Neural cell (in vitro differentiated cells): ENCODE data around the gene PIANP. TPM values are rescaled to one million over a fixed set of nuclear protein-coding genes. Genes with fewer than 3 reads are reported as not detected.

Source experiments
- H2AFZ ChIP-seq: fragments of 200-600, 300-800 bp; sonication (generic), shearing (Covaris generic); 2 replicates; pipeline ENCODE4 v1.6.0; 2014; ENCODE audit warnings: low read depth, mild to moderate bottlenecking, antibody characterized with exemption, low read length, moderate library complexity
- H3F3A ChIP-seq: fragments of 200-600 bp; shearing (Covaris generic); 2 replicates; pipeline ENCODE4 v1.6.1; 2016; ENCODE audit warnings: mild to moderate bottlenecking, moderate library complexity, mixed read lengths, antibody characterized with exemption, low read length; ENCODE audit not compliant: insufficient read depth, poor library complexity, severe bottlenecking
- H3K27ac ChIP-seq: fragments of 200-600, 300-800 bp; sonication (generic), shearing (Covaris generic); 2 replicates; pipeline ENCODE4 v1.5.1; 2014; ENCODE audit warnings: mild to moderate bottlenecking, low read length, moderate library complexity
- H3K27me3 ChIP-seq: fragments of 300-800, 200-600 bp; sonication (generic), shearing (Covaris generic); 2 replicates; pipeline ENCODE4 v1.6.0; 2014; ENCODE audit warnings: mild to moderate bottlenecking, low read depth, low read length, moderate library complexity; ENCODE audit not compliant: insufficient read depth
- H3K36me3 ChIP-seq: fragments of 300-800, 200-600 bp; sonication (generic), shearing (Covaris generic); 2 replicates; pipeline ENCODE4 v1.5.1; 2014; ENCODE audit warnings: mild to moderate bottlenecking, antibody characterized with exemption, low read length, moderate library complexity; ENCODE audit not compliant: insufficient read depth
- H3K4me2 ChIP-seq: fragments of 300-800, 200-600 bp; sonication (generic), shearing (Covaris generic); 2 replicates; pipeline ENCODE4 v1.6.0; 2014; ENCODE audit warnings: mild to moderate bottlenecking, low read length
- H3K4me3 ChIP-seq: fragments of 300-800, 200-600 bp; sonication (generic), shearing (Covaris generic); 2 replicates; pipeline ENCODE4 v1.5.1; 2014; ENCODE audit warnings: mild to moderate bottlenecking, low read length, moderate library complexity
- H3K79me2 ChIP-seq: fragments of 200-600 bp; shearing (Covaris generic); replicated peaks from 2 replicates; pipeline ENCODE4 v1.6.0; 2014; ENCODE audit warnings: mild to moderate bottlenecking, low read length, moderate library complexity; ENCODE audit not compliant: insufficient read depth
- H3K9ac ChIP-seq: fragments of 300-800, 200-600 bp; sonication (generic), shearing (Covaris generic); 2 replicates; pipeline ENCODE4 v1.6.1; 2016; ENCODE audit warnings: mild to moderate bottlenecking, low read length, mixed read lengths
- H3K9me2 ChIP-seq: fragments of 200-600 bp; shearing (Covaris generic); 2 replicates; pipeline ENCODE4 v1.6.1; 2016; ENCODE audit warnings: mild to moderate bottlenecking, low read length, mixed read lengths; ENCODE audit not compliant: insufficient read depth
- H3K9me3 ChIP-seq: fragments of 200-600, 300-800 bp; sonication (generic), shearing (Covaris generic); 2 replicates; pipeline ENCODE4 v1.6.1; 2016; ENCODE audit warnings: mild to moderate bottlenecking, mixed run types, low read length, moderate library complexity, mixed read lengths
- H4K20me1 ChIP-seq: fragments of 200-600 bp; shearing (Covaris generic); 2 replicates; pipeline ENCODE4 v1.6.1; 2016; ENCODE audit warnings: mild to moderate bottlenecking, mixed run types; ENCODE audit not compliant: insufficient read depth
- EP300 ChIP-seq: fragments of 450-650 bp; conservative IDR thresholded peaks from 2 replicates; pipeline ENCODE4 v1.6.1; 2014; ENCODE audit warnings: antibody characterized with exemption, mild to moderate bottlenecking, moderate library complexity; ENCODE audit not compliant: poor library complexity, severe bottlenecking
- EZH2 ChIP-seq: fragments of 200-600, 300-800 bp; shearing (Covaris generic), sonication (generic); IDR thresholded peaks from 2 replicates; pipeline ENCODE4 v1.6.1; 2014; ENCODE audit warnings: antibody characterized with exemption, low read length, borderline replicate concordance, mild to moderate bottlenecking; ENCODE audit not compliant: insufficient read depth, poor library complexity, severe bottlenecking
- MXI1 ChIP-seq: fragments of 450-650 bp; conservative IDR thresholded peaks from 2 replicates; pipeline ENCODE4 v1.6.1; 2014; ENCODE audit warnings: antibody characterized with exemption, mild to moderate bottlenecking; ENCODE audit not compliant: poor library complexity, severe bottlenecking
- POLR2AphosphoS5 ChIP-seq: IDR thresholded peaks from 2 replicates; pipeline ENCODE4 v1.6.1; 2012
- RAD21 ChIP-seq: fragments of 450-650 bp; conservative IDR thresholded peaks from 2 replicates; pipeline ENCODE4 v1.6.1; 2014; ENCODE audit warnings: antibody characterized with exemption, mild to moderate bottlenecking, moderate library complexity
- SMC3 ChIP-seq: fragments of 450-650 bp; conservative IDR thresholded peaks from 2 replicates; pipeline ENCODE4 v1.6.1; 2014; ENCODE audit warnings: antibody characterized with exemption, mild to moderate bottlenecking, moderate library complexity; ENCODE audit not compliant: poor library complexity
- TAF1 ChIP-seq: IDR thresholded peaks from 2 replicates; pipeline ENCODE4 v1.6.1; 2012; ENCODE audit warnings: low read depth
- polyA plus RNA-seq: library from polyadenylated mRNA; depleted of rRNA; stranded (reverse); fragments of >200 nt; gene quantifications from 2 replicates; pipeline ENCODE4 v1.2.3, GENCODE V29; 2014
- TF ChIP-seq, protein P1 (sequence below): IDR thresholded peaks from 2 replicates; pipeline ENCODE4 v1.6.1; 2012; ENCODE audit warnings: borderline replicate concordance
- TF ChIP-seq, protein P2 (sequence below): fragments of 450-650 bp; IDR thresholded peaks from 2 replicates; pipeline ENCODE4 v1.5.1; 2014; ENCODE audit warnings: antibody characterized with exemption, mild to moderate bottlenecking, moderate library complexity; ENCODE audit not compliant: poor library complexity, severe bottlenecking

The PIANP gene
- polyA plus RNA-seq, 1 donor from 2014 or later: 4.4 TPM

GRCh38 chr12:6698352-6699046 is 2.1 kb downstream of the PIANP start:
- Histone ChIP-seq H3K9me2 (no peaks in the 10 kb centered on the region), H3K27me3 (no peaks in the 10 kb centered on the region), H3K79me2 (peaks cover 8% of the 10 kb centered on the region), H2AFZ (no peak overlapping the region), H3F3A (no peaks in the 10 kb centered on the region), H4K20me1 (no peaks in the 10 kb centered on the region), H3K9ac (no peak overlapping the region), H3K9me3 (no peaks in the 10 kb centered on the region), H3K36me3 (no peaks in the 10 kb centered on the region), H3K27ac (no peak overlapping the region), H3K4me2 (no peak overlapping the region), H3K4me3 (peak overlapping the region; percentile 97)
- TF ChIP-seq MXI1: no peak
- TF ChIP-seq POLR2AphosphoS5: no peak
- no peak for TF ChIP-seq TAF1
- no peak for TF ChIP-seq EP300
- TF ChIP-seq, protein P1, sequence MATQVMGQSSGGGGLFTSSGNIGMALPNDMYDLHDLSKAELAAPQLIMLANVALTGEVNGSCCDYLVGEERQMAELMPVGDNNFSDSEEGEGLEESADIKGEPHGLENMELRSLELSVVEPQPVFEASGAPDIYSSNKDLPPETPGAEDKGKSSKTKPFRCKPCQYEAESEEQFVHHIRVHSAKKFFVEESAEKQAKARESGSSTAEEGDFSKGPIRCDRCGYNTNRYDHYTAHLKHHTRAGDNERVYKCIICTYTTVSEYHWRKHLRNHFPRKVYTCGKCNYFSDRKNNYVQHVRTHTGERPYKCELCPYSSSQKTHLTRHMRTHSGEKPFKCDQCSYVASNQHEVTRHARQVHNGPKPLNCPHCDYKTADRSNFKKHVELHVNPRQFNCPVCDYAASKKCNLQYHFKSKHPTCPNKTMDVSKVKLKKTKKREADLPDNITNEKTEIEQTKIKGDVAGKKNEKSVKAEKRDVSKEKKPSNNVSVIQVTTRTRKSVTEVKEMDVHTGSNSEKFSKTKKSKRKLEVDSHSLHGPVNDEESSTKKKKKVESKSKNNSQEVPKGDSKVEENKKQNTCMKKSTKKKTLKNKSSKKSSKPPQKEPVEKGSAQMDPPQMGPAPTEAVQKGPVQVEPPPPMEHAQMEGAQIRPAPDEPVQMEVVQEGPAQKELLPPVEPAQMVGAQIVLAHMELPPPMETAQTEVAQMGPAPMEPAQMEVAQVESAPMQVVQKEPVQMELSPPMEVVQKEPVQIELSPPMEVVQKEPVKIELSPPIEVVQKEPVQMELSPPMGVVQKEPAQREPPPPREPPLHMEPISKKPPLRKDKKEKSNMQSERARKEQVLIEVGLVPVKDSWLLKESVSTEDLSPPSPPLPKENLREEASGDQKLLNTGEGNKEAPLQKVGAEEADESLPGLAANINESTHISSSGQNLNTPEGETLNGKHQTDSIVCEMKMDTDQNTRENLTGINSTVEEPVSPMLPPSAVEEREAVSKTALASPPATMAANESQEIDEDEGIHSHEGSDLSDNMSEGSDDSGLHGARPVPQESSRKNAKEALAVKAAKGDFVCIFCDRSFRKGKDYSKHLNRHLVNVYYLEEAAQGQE: no peak
- no peak for TF ChIP-seq EZH2
- no peak for TF ChIP-seq RAD21
- TF ChIP-seq SMC3: no peak
- TF ChIP-seq, protein P2, sequence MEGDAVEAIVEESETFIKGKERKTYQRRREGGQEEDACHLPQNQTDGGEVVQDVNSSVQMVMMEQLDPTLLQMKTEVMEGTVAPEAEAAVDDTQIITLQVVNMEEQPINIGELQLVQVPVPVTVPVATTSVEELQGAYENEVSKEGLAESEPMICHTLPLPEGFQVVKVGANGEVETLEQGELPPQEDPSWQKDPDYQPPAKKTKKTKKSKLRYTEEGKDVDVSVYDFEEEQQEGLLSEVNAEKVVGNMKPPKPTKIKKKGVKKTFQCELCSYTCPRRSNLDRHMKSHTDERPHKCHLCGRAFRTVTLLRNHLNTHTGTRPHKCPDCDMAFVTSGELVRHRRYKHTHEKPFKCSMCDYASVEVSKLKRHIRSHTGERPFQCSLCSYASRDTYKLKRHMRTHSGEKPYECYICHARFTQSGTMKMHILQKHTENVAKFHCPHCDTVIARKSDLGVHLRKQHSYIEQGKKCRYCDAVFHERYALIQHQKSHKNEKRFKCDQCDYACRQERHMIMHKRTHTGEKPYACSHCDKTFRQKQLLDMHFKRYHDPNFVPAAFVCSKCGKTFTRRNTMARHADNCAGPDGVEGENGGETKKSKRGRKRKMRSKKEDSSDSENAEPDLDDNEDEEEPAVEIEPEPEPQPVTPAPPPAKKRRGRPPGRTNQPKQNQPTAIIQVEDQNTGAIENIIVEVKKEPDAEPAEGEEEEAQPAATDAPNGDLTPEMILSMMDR: no peak

GRCh38 chr12:6697584-6698351 is 2.8 kb downstream of the PIANP start:
- Histone ChIP-seq H3K79me2 (peaks cover 8% of the 10 kb centered on the region), H3K27ac (no peak overlapping the region), H3K4me2 (no peak overlapping the region), H4K20me1 (no peaks in the 10 kb centered on the region), H3F3A (no peaks in the 10 kb centered on the region), H2AFZ (no peak overlapping the region), H3K9me3 (no peaks in the 10 kb centered on the region), H3K4me3 (peak overlapping the region; percentile 97), H3K27me3 (no peaks in the 10 kb centered on the region), H3K9me2 (no peaks in the 10 kb centered on the region), H3K36me3 (no peaks in the 10 kb centered on the region), H3K9ac (no peak overlapping the region)
- TF ChIP-seq, protein P2: no peak
- TF ChIP-seq EP300 (no peak), RAD21 (peak; percentile 35), EZH2 (no peak), SMC3 (no peak), POLR2AphosphoS5 (no peak)
